HepG2 (cell line): ENCODE measurements around the gene FNDC3B. TPM values are rescaled to one million over a fixed set of nuclear protein-coding genes. Genes with fewer than 3 reads are reported as not detected.

Experiments used
- ATAC-seq: fragments of 200-7000 bp; cut with Tn5 transposase; 3 replicates; pipeline ENCODE4 v1.9.1; 2020; ENCODE audit warnings: mild to moderate bottlenecking, moderate library complexity
- BruUV-seq: library from RNA; stranded (reverse); fragments of 400-500 nt; replicated peaks from 2 replicates; lab custom pipeline; 2021; lab: Mats Ljungman, UMichigan
- CTCF ChIA-PET: fragments of 300-600 bp; formaldehyde crosslinking; extraction: SDS; loops from one replicate; lab custom pipeline; 2021; ENCODE audit warnings: low total read pairs, inconsistent platforms, low intra/inter-chr PET ratio; lab: Yijun Ruan, JAX
- POLR2A ChIA-PET: fragments of 350-600 bp; sonication (Branson Sonifier 250); formaldehyde crosslinking; loops from one replicate; lab custom pipeline; 2020; ENCODE audit warnings: antibody characterized with exemption, inconsistent platforms; lab: Yijun Ruan, JAX
- DNase-seq: peaks from one replicate; pipeline ENCODE4 v3.0.0-alpha.2; 2015; ENCODE audit warnings: low spot score
- FAIRE-seq: peaks from 3 replicates; lab custom pipeline; 2011; peaks lifted over from hg19 to GRCh38; lab: Jason Lieb, UNC
- H2AFZ ChIP-seq: one replicate; pipeline ENCODE4 v1.6.1; 2011; ENCODE audit warnings: low read length, inconsistent platforms
- H3K27ac ChIP-seq: fragments of 300-600 bp; 3 replicates; pipeline ENCODE4 v1.8.0; 2011; ENCODE audit warnings: mixed run types, mild to moderate bottlenecking, mixed read lengths, low read length, inconsistent platforms; ENCODE audit not compliant: insufficient read depth; ENCODE audit errors: extremely low read length
- H3K27me3 ChIP-seq, 2 experiments: fragments of 200-600 bp in 1 of 2; 2 replicates in 1 of 2; 3 replicates in 1 of 2; pipeline versions ENCODE4 v1.6.0 to v1.8.0; 2011; ENCODE audit warnings: low read length in 2 of 2, mild to moderate bottlenecking in 2 of 2, moderate library complexity in 2 of 2, inconsistent platforms in 1 of 2; ENCODE audit not compliant: insufficient read depth in 2 of 2, control insufficient read depth in 1 of 2
- H3K36me3 ChIP-seq, 2 experiments: fragments of 200-600 bp in 1 of 2; replicated peaks in 1 of 2; 2 replicates in 1 of 2; 3 replicates in 1 of 2; pipeline versions ENCODE4 v1.5.1 to v1.8.0; 2011; ENCODE audit warnings: low read length in 2 of 2, inconsistent platforms in 1 of 2; ENCODE audit not compliant: insufficient read depth in 2 of 2, control insufficient read depth in 1 of 2
- H3K4me1 ChIP-seq: 2 replicates; pipeline ENCODE4 v1.5.1; 2012; ENCODE audit warnings: low read length, inconsistent platforms; ENCODE audit not compliant: insufficient read depth
- H3K4me2 ChIP-seq: 2 replicates; pipeline ENCODE4 v1.6.0; 2011; ENCODE audit warnings: low read depth, low read length, inconsistent platforms
- H3K4me3 ChIP-seq, 3 experiments: fragments of 200-600 bp in 1 of 3; sonication (generic), shearing (Covaris generic) in 1 of 3; replicated peaks in 1 of 3; 2 replicates each; pipeline ENCODE4 v1.5.1; 2011 to 2016; ENCODE audit warnings: low read length in 3 of 3, inconsistent platforms in 2 of 3, low read depth in 2 of 3, mild to moderate bottlenecking in 2 of 3, control low read depth in 1 of 3, mixed read lengths in 1 of 3; ENCODE audit not compliant: insufficient read depth in 1 of 3
- H3K79me2 ChIP-seq: one replicate; pipeline ENCODE4 v1.6.1; 2011; ENCODE audit warnings: low read length, inconsistent platforms; ENCODE audit not compliant: insufficient read depth
- H3K9ac ChIP-seq: 2 replicates; pipeline ENCODE4 v1.6.0; 2011; ENCODE audit warnings: mild to moderate bottlenecking, low read depth, low read length, inconsistent platforms; ENCODE audit not compliant: insufficient read depth
- H3K9me3 ChIP-seq: 2 replicates; pipeline ENCODE4 v1.5.1; 2012; ENCODE audit warnings: mild to moderate bottlenecking, low read length
- H4K20me1 ChIP-seq: 2 replicates; pipeline ENCODE4 v1.6.0; 2011; ENCODE audit warnings: inconsistent platforms, mild to moderate bottlenecking, low read length, moderate library complexity; ENCODE audit not compliant: insufficient read depth
- AGO2 ChIP-seq: fragments of 200-400 bp; formaldehyde crosslinking; optimal IDR thresholded peaks from 2 replicates; pipeline ENCODE3; 2017; ENCODE audit warnings: mild to moderate bottlenecking, low read depth, low read length, moderate library complexity
- ARNTL ChIP-seq: sonication (generic); formaldehyde crosslinking; IDR thresholded peaks from 2 replicates; pipeline ENCODE4 v1.4.0; 2020; ENCODE audit warnings: mild to moderate bottlenecking, missing genetic modification reagents
- FOXP4 ChIP-seq: sonication (generic); formaldehyde crosslinking; IDR thresholded peaks from 2 replicates; pipeline ENCODE4 v1.4.0; 2020; ENCODE audit warnings: missing genetic modification reagents
- MTERF4 ChIP-seq: sonication (generic); formaldehyde crosslinking; IDR thresholded peaks from 2 replicates; pipeline ENCODE4 v1.8.0; 2023; ENCODE audit warnings: mild to moderate bottlenecking, missing genetic modification reagents
- PRDM4 ChIP-seq: sonication (generic); formaldehyde crosslinking; IDR thresholded peaks from 2 replicates; pipeline ENCODE4 v1.9.0; 2021; ENCODE audit warnings: missing genetic modification reagents, borderline replicate concordance
- RBFOX2 ChIP-seq: fragments of 200-400 bp; formaldehyde crosslinking; IDR thresholded peaks from 2 replicates; pipeline ENCODE4 v1.6.1; 2017; ENCODE audit warnings: low read depth, mild to moderate bottlenecking, low read length
- SIX4 ChIP-seq: sonication (generic); formaldehyde crosslinking; IDR thresholded peaks from 2 replicates; pipeline ENCODE4 v1.4.0; 2020; ENCODE audit warnings: missing genetic modification reagents
- SNAPC4 ChIP-seq: sonication (generic); formaldehyde crosslinking; IDR thresholded peaks from 2 replicates; pipeline ENCODE4 v1.4.0; 2020; ENCODE audit warnings: mild to moderate bottlenecking, missing genetic modification reagents
- SNAPC5 ChIP-seq: sonication (generic); formaldehyde crosslinking; IDR thresholded peaks from 2 replicates; pipeline ENCODE4 v1.8.1; 2023; ENCODE audit warnings: mild to moderate bottlenecking, missing genetic modification reagents, borderline replicate concordance
- WGBS: methylation state at CpG from one replicate; pipeline ENCODE4 v1.1.6; 2017; ENCODE audit warnings: low lambda C conversion rate; 5-methylcytosine and 5-hydroxymethylcytosine counted together
- in situ Hi-C: cut with HindIII; loops from 2 replicates; pipeline ENCODE4 v1.10.0; 2017; ENCODE audit warnings: low pct_unique_long_range_greater_than_20kb; ENCODE audit not compliant: extremely low pct_ligation_motif_present
- intact Hi-C: fragments of 100-400 bp; cut with micrococcal nuclease; formaldehyde crosslinking; loops from one replicate; pipeline ENCODE4 v1.10.0; 2022; ENCODE audit not compliant: unreplicated experiment
- polyA plus RNA-seq, 8 experiments: library from polyadenylated mRNA; depleted of rRNA in 3 of 8; stranded (reverse) in 7 of 8; unstranded in 1 of 8; fragments of >200 nt; fragmentation: Illumina TruSeq in 4 of 8; extraction: Trizol in 4 of 8; gene quantifications; 2 replicates each; pipeline versions ENCODE4 v1.2.1 to v1.2.3, GENCODE V29; 2011 to 2016; ENCODE audit warnings: low read depth in 4 of 8, missing spikeins in 1 of 8, mixed read lengths in 1 of 8; ENCODE audit not compliant: insufficient read depth in 1 of 8
- total RNA-seq, 5 experiments: library from RNA; depleted of rRNA; stranded (reverse); fragments of >200 nt; fragmentation: Illumina TruSeq; extraction: Trizol; gene quantifications; 2 replicates each; pipeline ENCODE4 v1.2.3, GENCODE V29; 2016; ENCODE audit warnings: low read depth in 1 of 5

The FNDC3B gene
- total and polyA plus RNA-seq, 2 of the 13 experiments (the other 11 are each of a cell fraction or from before 2014, with no cell fraction given), result 74.8 to 103 TPM

- TF ChIP-seq SNAPC4 (CRISPR knock-in tag), result no peak
- TF ChIP-seq, all 625 proteins: peak for 138
Observed at GRCh38 chr3:172061724-172062184, 22.4 kb downstream of the FNDC3B start (continued).

- in situ Hi-C loops (no loop called here), intact Hi-C loops (no loop called here)
- Histone ChIP-seq H3K79me2 (peaks cover 97% of the 10 kb centered on the region), H3K4me1 (peaks cover 100% of the 10 kb centered on the region), H2AFZ (no peak overlapping the region), H4K20me1 (peaks cover 93% of the 10 kb centered on the region), H3K27me3 (no peaks in the 10 kb centered on the region), H3K36me3 (peaks cover 6 to 40% of the 10 kb centered on the region in 2 experiments), H3K4me3 (no peak overlapping the region), H3K9me3 (no peaks in the 10 kb centered on the region), H3K9ac (peak overlapping the region; percentile 16; the same call in 1 of the 2 replicates), H3K4me2 (peak overlapping the region; percentile 51; the same call in 1 of the 2 replicates), H3K27ac (peak overlapping the region; percentile 70)
- FAIRE-seq (no peak), ATAC-seq (no peak), DNase-seq (no peak)
- WGBS, result 87% methylated on average over 3 of the region's 3 CpGs
- CTCF ChIA-PET, result no interaction called here
- POLR2A ChIA-PET, result no interaction called here
- BruUV-seq, result no TSS peak
- peak; percentile 38; the same call in 1 of the 2 replicates for TF ChIP-seq RBFOX2
- no peak for TF ChIP-seq SIX4 (CRISPR knock-in tag)
- no peak for TF ChIP-seq ARNTL
- TF ChIP-seq PRDM4, result no peak
- peak; percentile 26 for TF ChIP-seq AGO2
- TF ChIP-seq MTERF4 (CRISPR knock-in tag), result no peak
- TF ChIP-seq SNAPC5 (CRISPR knock-in tag), result no peak
- TF ChIP-seq FOXP4 (CRISPR knock-in tag), result no peak
Observed at GRCh38 chr3:172062761-172063160, 23.4 kb downstream of the FNDC3B start.
